Right hindlimb (tissue), 1 donor: ENCODE results near the gene LRRC38.
"Not testable (repeated sequence)": the region's sequence is repeated elsewhere in the genome, so short reads cannot be mapped to it uniquely, and the experiment has no call there.

Experiments
- DNase-seq: peaks from one replicate; pipeline ENCODE4 v3.0.0-alpha.2; 2018

The LRRC38 gene

GRCh38 chr1:13456904-13457532 is 56.8 kb downstream of the LRRC38 start:
- no peak for DNase-seq

- no peak for DNase-seq
These were observed 62.3 kb downstream of the LRRC38 start for GRCh38 chr1:13451399-13451965.

GRCh38 chr1:13450204-13450603 is 63.6 kb downstream of the LRRC38 start:
- no peak for DNase-seq

- no peak for DNase-seq
These were observed 70.3 kb downstream of the LRRC38 start for GRCh38 chr1:13443335-13443979.

- not testable (repeated sequence) for DNase-seq
These were observed 74.6 kb downstream of the LRRC38 start for GRCh38 chr1:13439104-13439783.

- DNase-seq, result no peak
These were observed 78.3 kb downstream of the LRRC38 start for GRCh38 chr1:13435458-13435857.

- DNase-seq, result not testable (repeated sequence)
These were observed 80.0 kb downstream of the LRRC38 start for GRCh38 chr1:13433694-13434358.

GRCh38 chr1:13432251-13432650 is 81.6 kb downstream of the LRRC38 start:
- DNase-seq, result no peak

- no peak for DNase-seq
These were observed 83.3 kb downstream of the LRRC38 start for GRCh38 chr1:13430495-13430894.
